ENCODE data around the gene EGFL6. TPM values are rescaled to one million over a fixed set of nuclear protein-coding genes. Genes with fewer than 3 reads are reported as not detected.

EGFL6 gene
- total and polyA plus RNA-seq, 2 of the 13 experiments (the other 11 are each of a cell fraction or from before 2014, with no cell fraction given) = not detected

DNA sequence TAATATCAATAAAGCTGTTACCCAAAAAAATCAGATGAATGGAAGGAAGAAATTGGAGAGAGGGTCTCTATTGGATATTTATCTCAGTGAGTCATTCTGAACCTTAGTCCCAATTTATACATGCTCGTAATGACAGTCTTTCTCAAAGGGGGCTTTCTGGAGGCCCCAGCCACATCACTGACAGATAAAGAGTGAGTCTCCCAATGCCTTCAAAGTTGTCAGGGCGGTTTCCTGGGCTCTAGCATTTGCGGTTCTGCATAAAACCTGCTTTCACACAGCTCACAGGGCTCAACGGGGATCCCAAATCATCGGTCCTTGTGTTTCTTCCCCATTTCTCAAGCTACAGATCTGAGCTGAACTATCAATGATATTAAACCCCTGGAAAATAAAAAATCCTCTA is 100.8 kb downstream of the EGFL6 start:
- BruUV-seq (replicated peaks) = no TSS peak
- ChIA-PET CTCF (ENCODE audit: low intra/inter-chr PET ratio, low total read pairs) (no interaction called here), POLR2A (no interaction called here)
- Histone ChIP-seq H3K4me2 (ENCODE audit: low read depth, low read length) (no peak overlapping the region), H3K9me3 (ENCODE audit: low read length) (no peaks in the 10 kb centered on the region), H3K36me3 (replicated peaks in 1 of 2; ENCODE audit: control insufficient read depth in 1 of 2, insufficient read depth in 2 of 2, low read length in 2 of 2) (no peaks in the 10 kb centered on the region), H3K27ac (ENCODE audit: extremely low read length, insufficient read depth, low read length) (no peak overlapping the region), H3K4me1 (ENCODE audit: insufficient read depth, low read length) (0 out of 2 replicates have a peak, but pooled peaks cover 6% of the 10 kb centered on the region), H4K20me1 (ENCODE audit: insufficient read depth, low read length) (no peaks in the 10 kb centered on the region), H3K4me3 (replicated peaks in 1 of 3; ENCODE audit: insufficient read depth in 1 of 3, low read depth in 2 of 3, low read length in 3 of 3) (no peak overlapping the region), H3K9ac (ENCODE audit: insufficient read depth, low read depth, low read length) (no peak overlapping the region), H3K79me2 (ENCODE audit: insufficient read depth, low read length) (no peaks in the 10 kb centered on the region), H2AFZ (ENCODE audit: low read length) (no peak overlapping the region), H3K27me3 (ENCODE audit: control insufficient read depth in 1 of 2, insufficient read depth in 2 of 2, low read length in 2 of 2) (no peaks in the 10 kb centered on the region)
- in situ Hi-C loops (cut with HindIII; ENCODE audit: extremely low pct_ligation_motif_present, low pct_unique_long_range_greater_than_20kb) (no loop called here), intact Hi-C loops (cut with micrococcal nuclease; ENCODE audit: unreplicated experiment) (no loop called here)
- no peak for DNase-seq (ENCODE audit: low spot score)
- ATAC-seq = no peak
- 77% methylated on average over 3 of the region's 5 CpGs for WGBS (ENCODE audit: low lambda C conversion rate)
- FAIRE-seq = no peak
- TF ChIP-seq, protein P1, sequence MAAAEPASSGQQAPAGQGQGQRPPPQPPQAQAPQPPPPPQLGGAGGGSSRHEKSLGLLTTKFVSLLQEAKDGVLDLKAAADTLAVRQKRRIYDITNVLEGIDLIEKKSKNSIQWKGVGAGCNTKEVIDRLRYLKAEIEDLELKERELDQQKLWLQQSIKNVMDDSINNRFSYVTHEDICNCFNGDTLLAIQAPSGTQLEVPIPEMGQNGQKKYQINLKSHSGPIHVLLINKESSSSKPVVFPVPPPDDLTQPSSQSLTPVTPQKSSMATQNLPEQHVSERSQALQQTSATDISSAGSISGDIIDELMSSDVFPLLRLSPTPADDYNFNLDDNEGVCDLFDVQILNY (CRISPR knock-in tag; conservative IDR thresholded peaks at IDR 0.05) = no peak
- TF ChIP-seq ZNF354B (CRISPR knock-in tag; IDR thresholded peaks at IDR 0.05) = no peak
- no peak for TF ChIP-seq PATZ1 (CRISPR knock-in tag; IDR thresholded peaks at IDR 0.05)
- TF ChIP-seq NR1H2 (CRISPR knock-in tag; IDR thresholded peaks at IDR 0.05; ENCODE audit: borderline replicate concordance, low read depth) = no peak
- TF ChIP-seq RCOR2 (CRISPR knock-in tag; IDR thresholded peaks at IDR 0.05) = no peak
- TF ChIP-seq, protein P2, sequence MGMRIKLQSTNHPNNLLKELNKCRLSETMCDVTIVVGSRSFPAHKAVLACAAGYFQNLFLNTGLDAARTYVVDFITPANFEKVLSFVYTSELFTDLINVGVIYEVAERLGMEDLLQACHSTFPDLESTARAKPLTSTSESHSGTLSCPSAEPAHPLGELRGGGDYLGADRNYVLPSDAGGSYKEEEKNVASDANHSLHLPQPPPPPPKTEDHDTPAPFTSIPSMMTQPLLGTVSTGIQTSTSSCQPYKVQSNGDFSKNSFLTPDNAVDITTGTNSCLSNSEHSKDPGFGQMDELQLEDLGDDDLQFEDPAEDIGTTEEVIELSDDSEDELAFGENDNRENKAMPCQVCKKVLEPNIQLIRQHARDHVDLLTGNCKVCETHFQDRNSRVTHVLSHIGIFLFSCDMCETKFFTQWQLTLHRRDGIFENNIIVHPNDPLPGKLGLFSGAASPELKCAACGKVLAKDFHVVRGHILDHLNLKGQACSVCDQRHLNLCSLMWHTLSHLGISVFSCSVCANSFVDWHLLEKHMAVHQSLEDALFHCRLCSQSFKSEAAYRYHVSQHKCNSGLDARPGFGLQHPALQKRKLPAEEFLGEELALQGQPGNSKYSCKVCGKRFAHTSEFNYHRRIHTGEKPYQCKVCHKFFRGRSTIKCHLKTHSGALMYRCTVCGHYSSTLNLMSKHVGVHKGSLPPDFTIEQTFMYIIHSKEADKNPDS (CRISPR knock-in tag; IDR thresholded peaks at IDR 0.05) = no peak
- TF ChIP-seq STAT6 (CRISPR knock-in tag; IDR thresholded peaks at IDR 0.05; ENCODE audit: borderline replicate concordance) = no peak
- no peak for TF ChIP-seq ZSCAN21 (CRISPR knock-in tag; IDR thresholded peaks at IDR 0.05; ENCODE audit: borderline replicate concordance)
- no peak for TF ChIP-seq ZNF264 (CRISPR knock-in tag; IDR thresholded peaks at IDR 0.05)
- no peak for TF ChIP-seq CCAR2 (optimal IDR thresholded peaks at IDR 0.05; ENCODE audit: low read depth, low read length)
- no peak for TF ChIP-seq ELF4 (CRISPR knock-in tag; IDR thresholded peaks at IDR 0.05; ENCODE audit: borderline replicate concordance)
- TF ChIP-seq PHB2 (IDR thresholded peaks at IDR 0.05; ENCODE audit: partially characterized antibody) = no peak
- TF ChIP-seq YEATS2 (CRISPR knock-in tag; IDR thresholded peaks at IDR 0.05; ENCODE audit: borderline replicate concordance) = no peak
- TF ChIP-seq FOSL2 (CRISPR knock-in tag; IDR thresholded peaks at IDR 0.05) = no peak
- TF ChIP-seq, protein P3, sequence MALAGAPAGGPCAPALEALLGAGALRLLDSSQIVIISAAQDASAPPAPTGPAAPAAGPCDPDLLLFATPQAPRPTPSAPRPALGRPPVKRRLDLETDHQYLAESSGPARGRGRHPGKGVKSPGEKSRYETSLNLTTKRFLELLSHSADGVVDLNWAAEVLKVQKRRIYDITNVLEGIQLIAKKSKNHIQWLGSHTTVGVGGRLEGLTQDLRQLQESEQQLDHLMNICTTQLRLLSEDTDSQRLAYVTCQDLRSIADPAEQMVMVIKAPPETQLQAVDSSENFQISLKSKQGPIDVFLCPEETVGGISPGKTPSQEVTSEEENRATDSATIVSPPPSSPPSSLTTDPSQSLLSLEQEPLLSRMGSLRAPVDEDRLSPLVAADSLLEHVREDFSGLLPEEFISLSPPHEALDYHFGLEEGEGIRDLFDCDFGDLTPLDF (CRISPR knock-in tag; IDR thresholded peaks at IDR 0.05) = no peak
- TF ChIP-seq TAF15 (IDR thresholded peaks at IDR 0.05; ENCODE audit: low read depth, low read length, poor library complexity, severe bottlenecking) = no peak
- no peak for TF ChIP-seq MBD4 (IDR thresholded peaks at IDR 0.05; ENCODE audit: borderline replicate concordance, low read length)
